Tibial nerve (tissue), 4 donors: ENCODE results near the gene TRMT112.

ENCODE experiments used
- EP300 ChIP-seq, 2 donors: sonication (generic); formaldehyde crosslinking; IDR thresholded peaks; one replicate each; pipeline ENCODE4 v1.6.1; 2017; ENCODE audit warnings: antibody characterized with exemption in 2 of 2, mild to moderate bottlenecking in 1 of 2
- POLR2A ChIP-seq, 2 donors: fragments of 450-650 bp; IDR thresholded peaks; one replicate each; pipeline ENCODE4 v1.6.1; 2017; ENCODE audit warnings: antibody characterized with exemption in 2 of 2, mild to moderate bottlenecking in 2 of 2, moderate library complexity in 2 of 2
- TF ChIP-seq, protein P1 (sequence below), 5 experiments: fragments of 200-600 bp in 3 of 5; fragments of 450-650 bp in 2 of 5; sonication (generic) in 3 of 5; IDR thresholded peaks; one replicate each; pipeline ENCODE4 v1.5.1; 2016 to 2019; ENCODE audit warnings: antibody characterized with exemption in 5 of 5, mild to moderate bottlenecking in 3 of 5, moderate library complexity in 2 of 5

DNA sequence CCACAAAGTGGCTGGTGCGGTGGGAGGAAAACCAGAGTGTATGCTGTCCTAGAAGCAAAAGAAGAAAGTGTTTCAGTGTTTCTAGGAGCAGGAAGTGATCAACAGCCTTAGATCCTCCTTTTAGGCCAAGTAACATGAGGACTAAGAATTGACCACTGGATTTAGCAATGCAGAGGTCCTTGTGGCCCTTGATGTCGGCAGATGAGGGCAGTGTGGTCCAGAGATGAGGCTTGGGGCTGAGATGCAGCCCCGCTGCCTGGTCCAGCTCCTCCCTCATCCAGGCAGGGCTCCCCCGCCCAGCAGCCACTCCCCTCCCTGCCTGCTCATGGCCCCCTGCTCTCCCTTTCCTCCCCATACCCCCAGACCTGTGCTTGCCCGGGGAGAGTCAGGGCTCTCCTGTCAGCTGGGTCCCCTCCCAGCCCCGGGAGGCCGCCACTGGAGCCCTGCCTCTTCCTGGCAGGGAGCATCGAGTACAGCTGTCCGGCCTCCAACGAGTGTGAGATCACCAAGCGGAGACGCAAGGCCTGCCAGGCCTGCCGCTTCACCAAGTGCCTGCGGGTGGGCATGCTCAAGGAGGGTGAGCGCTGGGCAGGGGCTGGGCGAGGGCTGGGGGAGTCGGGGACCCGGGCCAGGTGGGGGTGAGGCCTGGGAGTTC lies 3.7 kb downstream of the TRMT112 start:
- TF ChIP-seq EP300 (IDR thresholded peaks at IDR 0.05): no peak
- TF ChIP-seq, protein P1, sequence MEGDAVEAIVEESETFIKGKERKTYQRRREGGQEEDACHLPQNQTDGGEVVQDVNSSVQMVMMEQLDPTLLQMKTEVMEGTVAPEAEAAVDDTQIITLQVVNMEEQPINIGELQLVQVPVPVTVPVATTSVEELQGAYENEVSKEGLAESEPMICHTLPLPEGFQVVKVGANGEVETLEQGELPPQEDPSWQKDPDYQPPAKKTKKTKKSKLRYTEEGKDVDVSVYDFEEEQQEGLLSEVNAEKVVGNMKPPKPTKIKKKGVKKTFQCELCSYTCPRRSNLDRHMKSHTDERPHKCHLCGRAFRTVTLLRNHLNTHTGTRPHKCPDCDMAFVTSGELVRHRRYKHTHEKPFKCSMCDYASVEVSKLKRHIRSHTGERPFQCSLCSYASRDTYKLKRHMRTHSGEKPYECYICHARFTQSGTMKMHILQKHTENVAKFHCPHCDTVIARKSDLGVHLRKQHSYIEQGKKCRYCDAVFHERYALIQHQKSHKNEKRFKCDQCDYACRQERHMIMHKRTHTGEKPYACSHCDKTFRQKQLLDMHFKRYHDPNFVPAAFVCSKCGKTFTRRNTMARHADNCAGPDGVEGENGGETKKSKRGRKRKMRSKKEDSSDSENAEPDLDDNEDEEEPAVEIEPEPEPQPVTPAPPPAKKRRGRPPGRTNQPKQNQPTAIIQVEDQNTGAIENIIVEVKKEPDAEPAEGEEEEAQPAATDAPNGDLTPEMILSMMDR (IDR thresholded peaks at IDR 0.05): no peak
- TF ChIP-seq POLR2A (IDR thresholded peaks at IDR 0.05): no peak
